Peyer's patch (tissue), 4 donors: Measurements from ENCODE around the gene MSLN.
A peak's percentile ranks its signal among the peaks of the same experiment; 100 is the strongest.

Experiments used
- CTCF ChIP-seq, 6 experiments: fragments of 450-650 bp in 4 of 6; fragments of 200-600 bp in 2 of 6; sonication (generic) in 1 of 6; IDR thresholded peaks; one replicate each; pipeline ENCODE4 v1.5.1; 2017 to 2019; ENCODE audit warnings: antibody characterized with exemption in 6 of 6, mild to moderate bottlenecking in 3 of 6, moderate library complexity in 1 of 6
- POLR2A ChIP-seq, 2 donors: fragments of 450-650 bp; IDR thresholded peaks; one replicate each; pipeline ENCODE4 v1.5.1; 2017; ENCODE audit warnings: antibody characterized with exemption in 2 of 2, mild to moderate bottlenecking in 2 of 2, moderate library complexity in 2 of 2

- peak in 3 of 6 experiments; percentile 14 to 41 (median 19) for TF ChIP-seq CTCF (IDR thresholded peaks at IDR 0.05)
- TF ChIP-seq POLR2A (IDR thresholded peaks at IDR 0.05): no peak
These were observed 14.8 kb upstream of the MSLN start for GRCh38 chr16:745739-746138.
